HG03045 (cell line): ENCODE measurements around the gene NUMB.

Experiments used
- ATAC-seq: cut with Tn5 transposase; IDR thresholded peaks from one replicate; pipeline ENCODE4 v1.9.1; 2021; ENCODE audit warnings: mild to moderate bottlenecking, moderate library complexity; ENCODE audit not compliant: unreplicated experiment

NUMB gene

DNA sequence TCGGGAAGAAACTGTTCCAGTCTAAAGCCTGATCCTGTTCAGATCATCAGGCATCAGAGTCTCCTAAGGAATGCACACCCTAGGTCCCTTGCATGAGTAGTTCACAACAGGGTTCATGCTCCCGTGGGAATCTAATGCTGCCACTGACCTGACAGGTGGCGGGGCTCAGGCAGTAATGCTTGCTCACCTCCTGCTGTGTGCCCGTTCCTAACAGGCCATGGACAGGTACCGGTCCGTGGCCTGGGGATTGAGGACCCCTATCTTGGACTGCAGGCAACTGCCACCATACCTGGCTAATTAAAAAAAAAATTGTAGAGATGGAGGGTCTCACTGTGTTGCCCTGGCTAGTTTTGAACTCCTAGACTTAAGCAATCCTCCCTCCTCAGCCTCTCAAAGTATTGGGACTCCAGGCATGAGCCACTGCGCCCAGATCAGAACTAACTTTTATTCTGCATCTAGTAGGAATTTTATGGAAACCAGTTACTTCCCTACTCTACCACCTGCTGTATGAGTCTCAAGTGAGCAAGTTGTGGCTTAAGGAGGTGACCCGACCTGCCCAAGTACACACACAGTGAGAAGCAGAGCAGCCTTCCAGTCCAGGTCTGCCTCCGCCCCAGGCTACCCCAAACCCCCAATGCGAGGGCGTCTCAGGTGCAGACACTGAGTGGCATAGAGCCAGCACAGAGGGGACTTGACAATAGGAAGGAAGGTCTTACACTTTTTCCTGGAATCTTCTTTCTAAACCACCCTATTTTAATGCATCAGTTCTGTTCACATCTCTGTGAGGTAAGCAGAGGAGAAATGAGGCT, 223.6 kb downstream of the NUMB start:
- no peak for ATAC-seq

DNA sequence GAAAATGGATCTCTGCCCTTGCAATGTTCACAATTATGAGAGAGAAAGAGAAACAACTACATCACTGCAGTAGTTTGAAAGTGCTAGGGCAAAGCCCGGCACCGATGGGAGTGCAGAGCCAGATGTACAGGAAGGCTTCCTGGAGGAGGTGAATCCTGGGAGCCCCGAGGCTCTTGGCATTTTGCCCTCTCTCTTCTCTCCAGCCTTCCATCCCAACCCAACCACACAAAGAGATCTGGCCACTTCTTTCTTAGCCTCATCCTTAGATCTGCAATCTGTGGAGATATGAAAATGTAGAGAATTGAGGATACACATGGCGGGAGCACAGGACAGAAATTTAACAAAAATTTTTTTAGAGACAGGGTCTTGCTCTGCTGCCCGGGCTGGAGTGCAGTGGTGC, 224.3 kb downstream of the NUMB start:
- ATAC-seq, result no peak

DNA sequence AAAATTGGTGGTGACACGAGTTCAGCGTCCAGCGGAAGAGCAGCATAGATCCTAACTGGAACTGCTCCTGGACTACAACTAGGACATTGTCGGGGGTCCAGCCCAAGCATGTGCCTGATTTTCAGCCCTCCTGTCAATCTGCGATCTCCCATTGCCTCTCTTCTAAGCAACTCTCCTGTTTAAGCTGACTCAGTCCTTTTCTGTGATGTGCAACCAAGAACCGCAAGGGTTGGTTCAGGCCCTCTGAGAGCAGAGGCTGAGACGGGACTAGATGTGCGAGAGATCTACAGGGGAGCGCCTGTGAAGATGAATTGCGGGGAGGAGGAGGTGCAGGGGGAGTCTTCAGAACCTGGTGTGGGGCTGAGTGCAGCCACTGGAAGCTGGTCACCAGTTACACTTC, 224.8 kb downstream of the NUMB start:
- no peak for ATAC-seq

DNA sequence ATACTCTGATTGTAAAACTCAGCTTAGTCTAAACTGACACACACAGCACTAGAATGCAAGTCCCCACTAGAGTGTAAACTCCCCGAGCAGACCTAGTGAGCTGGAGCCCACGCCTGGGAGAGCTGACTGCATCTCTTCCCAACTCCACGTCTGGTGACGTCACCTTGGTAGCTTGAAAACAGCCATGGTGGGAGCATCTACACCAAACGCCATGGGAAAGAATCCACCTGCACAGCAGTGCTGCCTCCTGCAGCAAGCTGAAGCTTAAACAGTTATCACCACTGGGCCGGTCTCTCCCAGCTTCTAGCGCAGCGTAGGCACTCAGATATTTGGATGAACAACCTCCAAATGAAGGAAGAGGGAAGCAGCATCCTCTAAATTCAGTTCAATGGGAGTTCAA, 225.4 kb downstream of the NUMB start:
- ATAC-seq, result no peak

DNA sequence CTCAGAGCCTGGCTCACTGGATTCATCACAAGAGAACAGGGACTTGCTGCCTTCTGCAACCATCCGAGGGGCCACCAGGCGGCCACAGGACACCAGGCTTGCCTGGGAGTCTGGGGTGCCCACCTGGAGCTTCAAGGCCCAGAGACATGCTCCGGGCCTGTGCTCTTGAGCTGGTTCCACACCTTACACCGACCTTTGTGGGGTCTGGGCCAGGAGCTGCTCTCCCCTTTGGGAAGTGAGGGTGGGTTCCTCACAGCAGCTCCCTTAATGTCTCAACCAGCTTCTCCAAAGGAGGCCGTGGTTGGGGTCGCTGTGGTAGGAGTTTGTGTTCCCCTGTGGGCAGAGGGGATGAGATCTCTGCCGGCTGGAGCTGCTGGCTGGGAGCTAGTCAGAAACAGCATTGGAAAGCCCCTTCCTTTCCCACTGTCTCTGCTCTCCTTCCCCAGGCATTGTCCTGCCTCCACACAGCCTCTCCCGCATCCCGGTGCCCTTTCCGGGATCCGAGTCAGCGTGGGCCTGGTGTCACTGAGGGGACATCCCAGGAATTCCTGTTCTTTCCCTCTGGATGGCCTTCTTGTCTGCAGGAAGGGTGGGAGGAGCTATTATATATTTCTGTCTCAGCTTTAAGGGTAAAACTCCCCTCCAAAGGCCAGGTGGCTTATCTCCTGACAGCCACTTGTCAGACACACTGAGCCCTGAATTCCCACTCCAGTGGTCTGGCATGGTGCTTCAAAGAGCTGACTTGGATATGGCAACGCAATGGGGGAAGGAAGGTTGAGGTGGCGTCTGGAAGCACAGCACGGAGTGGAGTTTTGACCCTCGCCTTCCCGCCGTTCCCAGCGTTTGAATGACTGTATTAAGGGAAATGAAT, 226.1 kb downstream of the NUMB start:
- no peak for ATAC-seq

DNA sequence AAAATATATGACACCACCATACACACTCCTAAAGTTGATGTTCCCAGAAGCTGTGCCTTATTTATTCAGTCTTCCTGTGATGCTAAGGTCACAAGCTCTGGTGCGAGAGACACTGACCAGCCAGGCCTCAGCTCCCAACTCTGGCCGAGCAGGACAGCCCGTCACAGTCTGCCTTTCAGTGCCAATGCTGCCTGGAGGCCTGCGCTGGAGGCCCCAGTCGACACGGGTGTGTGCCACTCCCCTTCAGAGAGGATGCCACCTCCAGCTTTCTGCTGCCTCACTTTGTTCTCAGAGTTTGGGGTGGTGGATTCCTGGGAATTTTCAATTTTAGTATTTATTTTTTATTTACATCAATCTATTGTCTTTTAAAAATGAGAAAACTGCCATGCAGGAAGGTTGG, 228.3 kb downstream of the NUMB start:
- ATAC-seq, result no peak

DNA sequence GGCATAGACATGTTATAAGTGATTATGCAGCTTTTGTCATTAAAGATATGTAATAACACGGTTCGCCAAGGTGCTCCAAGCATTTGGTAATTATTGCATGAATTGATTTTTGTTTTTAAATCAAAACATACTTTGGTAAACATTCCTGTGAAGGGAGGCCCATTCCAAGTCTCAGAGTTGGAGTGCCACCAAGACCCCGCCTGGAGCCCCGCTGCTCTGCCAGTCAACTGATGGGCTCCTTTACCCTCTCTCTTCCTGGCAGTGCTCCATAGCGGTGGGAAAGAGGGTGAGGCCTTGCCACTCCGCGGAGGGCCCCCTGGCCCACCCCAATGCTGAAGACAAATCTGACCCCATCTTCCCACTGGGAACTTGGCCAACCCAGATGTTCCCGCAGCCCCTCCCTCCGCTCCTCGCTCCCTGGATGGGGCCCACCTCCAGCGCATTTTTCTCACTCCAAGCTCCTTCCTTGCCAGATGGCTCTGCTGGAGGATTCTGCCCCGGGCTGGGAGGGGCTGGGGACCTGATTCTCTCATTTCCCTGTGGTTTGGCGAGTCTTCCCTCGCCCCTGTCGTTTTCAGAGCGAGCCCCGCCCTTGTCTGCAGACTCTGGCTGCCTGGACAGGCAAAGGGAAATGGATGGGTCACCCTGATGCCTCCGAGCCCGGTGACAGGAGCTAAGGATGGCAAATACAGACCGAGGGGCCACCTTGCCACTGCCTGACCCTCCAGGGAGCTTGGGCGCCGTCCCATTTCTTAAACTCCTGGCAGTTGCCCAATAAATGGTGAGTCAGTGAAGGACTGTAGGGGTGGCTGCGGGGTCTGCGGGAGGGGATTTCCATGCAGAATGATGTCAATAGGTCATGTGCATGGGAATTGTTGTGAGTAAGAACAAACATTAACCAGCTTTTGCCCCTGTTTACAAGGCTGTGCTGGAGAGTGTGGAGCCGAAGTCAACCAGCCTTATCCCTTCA, 230.2 kb downstream of the NUMB start:
- no peak for ATAC-seq

DNA sequence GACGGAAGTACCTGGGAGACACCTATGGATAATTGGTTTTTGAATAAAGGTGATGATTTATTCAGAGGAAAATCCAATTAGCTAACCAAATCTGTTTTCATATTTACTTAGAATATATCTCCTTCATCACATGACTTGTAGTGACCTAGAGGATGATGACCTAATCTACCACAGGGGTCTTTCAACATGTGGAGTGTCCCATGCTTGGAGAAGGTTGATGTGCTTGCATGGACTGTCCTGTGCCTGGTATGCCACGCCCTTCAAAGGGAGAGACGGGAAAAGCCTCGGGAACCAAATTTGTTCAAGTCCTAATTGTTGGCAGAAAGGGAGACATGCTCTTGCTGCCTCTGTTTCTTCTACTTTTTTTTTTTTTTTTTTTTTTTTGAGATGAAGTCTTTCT, 232.8 kb downstream of the NUMB start:
- ATAC-seq, result no peak
